Measurements from ENCODE around the gene TANGO2.

DNA sequence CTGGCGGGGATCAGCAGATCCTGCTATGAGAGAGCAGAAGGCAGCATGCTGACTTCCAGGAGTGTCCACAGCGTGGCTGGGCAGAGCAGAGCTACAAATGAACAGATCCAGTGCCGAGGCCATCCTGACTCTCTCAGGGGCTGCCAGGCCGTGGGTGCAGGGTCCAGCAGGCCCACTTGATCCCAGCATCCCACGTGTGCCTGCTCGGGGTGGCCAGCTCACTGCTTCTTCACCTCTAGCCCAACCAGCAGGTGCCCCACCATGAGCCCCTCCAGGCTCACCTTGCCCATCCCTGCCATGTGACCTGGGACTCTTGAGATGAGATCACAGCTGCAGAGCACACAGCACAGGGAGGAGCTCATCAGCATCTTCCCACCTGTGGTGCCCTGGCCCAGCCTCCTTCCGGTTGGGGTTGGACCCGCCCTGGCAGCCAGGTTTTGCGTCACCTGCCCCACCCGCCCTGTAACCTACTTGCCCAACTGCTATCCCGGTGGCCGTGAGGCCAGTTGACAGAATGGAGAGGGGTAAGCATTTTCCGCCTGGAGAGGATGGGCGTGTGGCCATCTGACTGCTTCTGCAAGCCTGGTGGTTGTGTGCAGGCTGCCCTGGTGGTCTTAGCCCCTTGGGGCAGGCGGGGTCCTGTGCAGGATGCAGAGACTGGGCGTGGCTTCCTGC, 11.0 kb downstream of the TANGO2 start:
- peak; percentile 60 for TF ChIP-seq CEBPB (IDR thresholded peaks at IDR 0.05)
- no peak for TF ChIP-seq RAD21 (IDR thresholded peaks at IDR 0.05; ENCODE audit: low read depth)
- no peak for TF ChIP-seq NFIC (IDR thresholded peaks at IDR 0.05)
- TF ChIP-seq EP300 (IDR thresholded peaks at IDR 0.05; ENCODE audit: borderline replicate concordance), result no peak
- TF ChIP-seq, protein P1, sequence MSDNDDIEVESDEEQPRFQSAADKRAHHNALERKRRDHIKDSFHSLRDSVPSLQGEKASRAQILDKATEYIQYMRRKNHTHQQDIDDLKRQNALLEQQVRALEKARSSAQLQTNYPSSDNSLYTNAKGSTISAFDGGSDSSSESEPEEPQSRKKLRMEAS (IDR thresholded peaks at IDR 0.05), result peak; percentile 39; the same call in 1 of the 2 replicates
- no peak for TF ChIP-seq TCF12 (IDR thresholded peaks at IDR 0.05; ENCODE audit: low read depth)
- TF ChIP-seq TAF1 (IDR thresholded peaks at IDR 0.05; ENCODE audit: low read depth), result no peak
- TF ChIP-seq YY1 (IDR thresholded peaks at IDR 0.05; ENCODE audit: low read depth), result no peak
- no peak for TF ChIP-seq EGR1 (IDR thresholded peaks at IDR 0.05)
- TF ChIP-seq REST (IDR thresholded peaks at IDR 0.05; ENCODE audit: low read depth), result no peak
- TF ChIP-seq CREB1 (IDR thresholded peaks at IDR 0.05; ENCODE audit: low read depth), result no peak
